SHP77 (cell line): ENCODE measurements around the gene RINL.
"Not testable (repeated sequence)": the region's sequence is repeated elsewhere in the genome, so short reads cannot be mapped to it uniquely, and the experiment has no call there.

Source experiments
- DNase-seq, 2 experiments: peaks; one replicate each; lab custom pipeline; 2025; lab: John Stamatoyannopoulos, UW

The RINL gene

GRCh38 chr19:38904581-38905539 lies 26.8 kb upstream of the RINL start:
- DNase-seq = no peak

GRCh38 chr19:38901683-38902082 lies 23.6 kb upstream of the RINL start:
- DNase-seq = no peak

GRCh38 chr19:38900743-38901190 lies 22.7 kb upstream of the RINL start:
- DNase-seq = no peak

GRCh38 chr19:38900202-38900629 lies 22.1 kb upstream of the RINL start:
- DNase-seq = no peak

- DNase-seq = peak; percentile 100
Measured at GRCh38 chr19:38899447-38900201, 21.5 kb upstream of the RINL start, which contains the start of the genes NFKBIB and SIRT2. NFKBIB (plus strand) TSS chr19:38899969; CDS start chr19:38900033, 64 bp downstream. SIRT2 (minus strand) TSS chr19:38899618; CDS start chr19:38899521, 97 bp downstream.

- no peak for DNase-seq
Measured at GRCh38 chr19:38898788-38899446, 20.8 kb upstream of the RINL start.

GRCh38 chr19:38894968-38895367 lies 16.9 kb upstream of the RINL start:
- DNase-seq = no peak

GRCh38 chr19:38893341-38893771 lies 15.3 kb upstream of the RINL start:
- no peak for DNase-seq

- peak; percentile 77 to 80 for DNase-seq
Measured at GRCh38 chr19:38892841-38893240, 14.8 kb upstream of the RINL start.

- peak in 1 of 2 experiments; percentile 30 for DNase-seq
Measured at GRCh38 chr19:38891771-38892170, 13.7 kb upstream of the RINL start.

GRCh38 chr19:38890686-38891085 lies 12.6 kb upstream of the RINL start:
- DNase-seq = no peak

- no peak for DNase-seq
Measured at GRCh38 chr19:38889803-38890202, 11.7 kb upstream of the RINL start.

- no peak for DNase-seq
Measured at GRCh38 chr19:38888876-38889275, 10.8 kb upstream of the RINL start.

GRCh38 chr19:38884691-38885090 lies 6.6 kb upstream of the RINL start:
- DNase-seq = not testable (repeated sequence)

- DNase-seq = no peak
Measured at GRCh38 chr19:38883286-38883685, 5.2 kb upstream of the RINL start.

- DNase-seq = no peak
Measured at GRCh38 chr19:38880882-38881609, 3.0 kb upstream of the RINL start.

- no peak for DNase-seq
Measured at GRCh38 chr19:38880076-38880881, 2.2 kb upstream of the RINL start.

GRCh38 chr19:38879400-38879751 lies 1.3 kb upstream of the RINL start:
- DNase-seq = no peak

- DNase-seq = no peak
Measured at GRCh38 chr19:38878575-38879399, 712 bp upstream of the RINL start.
